Measurements from ENCODE around the gene FBP1.

Gene FBP1

DNA sequence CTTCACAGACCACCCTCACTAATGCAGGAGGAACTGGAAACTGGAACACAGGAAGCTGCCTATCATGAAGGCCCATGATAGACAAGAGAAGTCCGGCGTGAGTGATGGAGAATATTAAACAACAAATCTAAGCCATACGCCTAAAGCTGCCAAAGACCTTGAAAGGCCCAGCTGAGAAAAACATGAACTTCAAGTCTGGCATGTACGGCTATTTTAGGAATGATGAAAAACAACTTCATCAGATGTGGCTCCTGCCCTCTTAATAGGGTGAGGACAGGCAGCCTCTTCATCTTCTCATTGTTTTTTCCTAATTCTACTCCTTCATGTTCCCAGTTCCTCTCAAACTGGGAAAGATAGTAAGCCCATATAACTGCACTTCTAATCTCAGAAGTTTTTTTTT, 20.3 kb downstream of the FBP1 start:
- Histone ChIP-seq H2AFZ (ENCODE audit: low read length) (no peak overlapping the region), H3K27me3 (ENCODE audit: insufficient read depth, low read length) (no peaks in the 10 kb centered on the region; the same call in 1 of the 2 replicates), H4K20me1 (ENCODE audit: insufficient read depth, low read length) (no peaks in the 10 kb centered on the region), H3F3A (ENCODE audit: insufficient read depth, low read length) (no peaks in the 10 kb centered on the region), H3K4me3 (ENCODE audit: low read depth, low read length, poor library complexity, severe bottlenecking) (no peak overlapping the region), H3K4me2 (ENCODE audit: low read length) (no peak overlapping the region), H3K9ac (ENCODE audit: low read length) (no peak overlapping the region), H3K79me2 (ENCODE audit: insufficient read depth, low read length) (no peaks in the 10 kb centered on the region), H3K36me3 (ENCODE audit: insufficient read depth, low read length) (no peaks in the 10 kb centered on the region), H3K27ac (ENCODE audit: low read depth, low read length, poor library complexity, severe bottlenecking) (no peak overlapping the region), H3K9me3 (ENCODE audit: low read length) (no peaks in the 10 kb centered on the region), H3K9me2 (ENCODE audit: low read depth, low read length) (no peaks in the 10 kb centered on the region), H3K4me1 (ENCODE audit: insufficient read depth, low read length, severe bottlenecking) (no peaks in the 10 kb centered on the region)
- TF ChIP-seq, protein P1, sequence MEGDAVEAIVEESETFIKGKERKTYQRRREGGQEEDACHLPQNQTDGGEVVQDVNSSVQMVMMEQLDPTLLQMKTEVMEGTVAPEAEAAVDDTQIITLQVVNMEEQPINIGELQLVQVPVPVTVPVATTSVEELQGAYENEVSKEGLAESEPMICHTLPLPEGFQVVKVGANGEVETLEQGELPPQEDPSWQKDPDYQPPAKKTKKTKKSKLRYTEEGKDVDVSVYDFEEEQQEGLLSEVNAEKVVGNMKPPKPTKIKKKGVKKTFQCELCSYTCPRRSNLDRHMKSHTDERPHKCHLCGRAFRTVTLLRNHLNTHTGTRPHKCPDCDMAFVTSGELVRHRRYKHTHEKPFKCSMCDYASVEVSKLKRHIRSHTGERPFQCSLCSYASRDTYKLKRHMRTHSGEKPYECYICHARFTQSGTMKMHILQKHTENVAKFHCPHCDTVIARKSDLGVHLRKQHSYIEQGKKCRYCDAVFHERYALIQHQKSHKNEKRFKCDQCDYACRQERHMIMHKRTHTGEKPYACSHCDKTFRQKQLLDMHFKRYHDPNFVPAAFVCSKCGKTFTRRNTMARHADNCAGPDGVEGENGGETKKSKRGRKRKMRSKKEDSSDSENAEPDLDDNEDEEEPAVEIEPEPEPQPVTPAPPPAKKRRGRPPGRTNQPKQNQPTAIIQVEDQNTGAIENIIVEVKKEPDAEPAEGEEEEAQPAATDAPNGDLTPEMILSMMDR (IDR thresholded peaks at IDR 0.05; ENCODE audit: low read length): no peak
- TF ChIP-seq EZH2 (IDR thresholded peaks at IDR 0.05; ENCODE audit: borderline replicate concordance, low read length): no peak

DNA sequence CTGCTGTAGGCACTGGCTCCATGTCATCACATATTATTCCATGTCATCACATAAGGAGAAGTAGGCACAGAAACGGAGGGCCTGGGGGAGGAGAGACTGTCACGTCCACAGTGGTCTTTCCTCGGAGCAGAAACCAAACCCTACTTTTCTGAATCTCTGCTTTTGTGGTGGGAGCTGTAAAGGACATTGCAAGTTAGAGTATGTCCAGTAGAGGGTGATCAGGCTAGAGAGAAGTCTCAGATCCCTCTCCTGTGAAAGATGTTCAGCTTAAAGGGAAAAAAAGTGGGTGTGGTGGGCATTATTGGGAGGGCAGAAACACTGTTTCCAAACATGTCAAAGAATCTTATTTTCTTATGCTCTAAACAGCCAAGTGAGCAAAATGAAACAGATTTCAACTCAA, 26.3 kb downstream of the FBP1 start:
- no peaks in the 10 kb centered on the region for H3F3A ChIP-seq (ENCODE audit: insufficient read depth, low read length)
- no peak overlapping the region for H3K9ac ChIP-seq (ENCODE audit: low read length)
- H3K9me3 ChIP-seq (ENCODE audit: low read length): no peaks in the 10 kb centered on the region
- H3K79me2 ChIP-seq (ENCODE audit: insufficient read depth, low read length): no peaks in the 10 kb centered on the region
- TF ChIP-seq, protein P1 (IDR thresholded peaks at IDR 0.05; ENCODE audit: low read length): no peak; the same call in 1 of the 2 replicates
- no peak for TF ChIP-seq EZH2 (IDR thresholded peaks at IDR 0.05; ENCODE audit: borderline replicate concordance, low read length)
- H3K4me1 ChIP-seq (ENCODE audit: insufficient read depth, low read length, severe bottlenecking): peaks cover 7% of the 10 kb centered on the region
- no peak overlapping the region for H3K27ac ChIP-seq (ENCODE audit: low read depth, low read length, poor library complexity, severe bottlenecking)
- no peaks in the 10 kb centered on the region; the same call in 1 of the 2 replicates for H3K27me3 ChIP-seq (ENCODE audit: insufficient read depth, low read length)
- H3K36me3 ChIP-seq (ENCODE audit: insufficient read depth, low read length): no peaks in the 10 kb centered on the region
- H4K20me1 ChIP-seq (ENCODE audit: insufficient read depth, low read length): no peaks in the 10 kb centered on the region
- no peaks in the 10 kb centered on the region for H3K9me2 ChIP-seq (ENCODE audit: low read depth, low read length)
- H2AFZ ChIP-seq (ENCODE audit: low read length): no peak overlapping the region
- no peak overlapping the region for H3K4me3 ChIP-seq (ENCODE audit: low read depth, low read length, poor library complexity, severe bottlenecking)
- H3K4me2 ChIP-seq (ENCODE audit: low read length): no peak overlapping the region

DNA sequence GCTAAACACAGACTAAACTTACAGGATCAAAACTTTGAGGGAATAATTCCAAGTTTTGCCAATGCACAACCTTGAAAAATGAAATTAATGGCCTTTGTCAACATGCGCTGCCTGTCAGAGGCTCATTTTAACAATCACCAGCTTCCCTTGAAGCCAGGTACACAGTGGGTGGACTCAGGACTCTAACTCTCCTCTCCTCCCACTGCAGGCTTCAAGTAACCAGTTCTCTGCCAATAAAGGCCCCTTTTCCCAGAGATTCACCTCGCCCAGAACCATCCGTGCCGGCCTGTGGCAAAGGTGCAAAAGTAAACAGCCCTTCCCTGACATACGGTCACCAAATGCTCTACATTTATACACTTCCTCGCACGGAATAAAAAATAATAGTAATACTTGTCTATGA, 27.2 kb downstream of the FBP1 start:
- TF ChIP-seq EZH2 (IDR thresholded peaks at IDR 0.05; ENCODE audit: borderline replicate concordance, low read length): no peak
- TF ChIP-seq, protein P1 (IDR thresholded peaks at IDR 0.05; ENCODE audit: low read length): no peak
- H4K20me1 ChIP-seq (ENCODE audit: insufficient read depth, low read length): no peaks in the 10 kb centered on the region
- H3K4me2 ChIP-seq (ENCODE audit: low read length): no peak overlapping the region

More for the DNA sequence above, 27.2 kb downstream of the FBP1 start:
- H2AFZ ChIP-seq (ENCODE audit: low read length): no peak overlapping the region
- no peaks in the 10 kb centered on the region; the same call in 1 of the 2 replicates for H3K27me3 ChIP-seq (ENCODE audit: insufficient read depth, low read length)
- no peaks in the 10 kb centered on the region for H3K79me2 ChIP-seq (ENCODE audit: insufficient read depth, low read length)
- H3F3A ChIP-seq (ENCODE audit: insufficient read depth, low read length): no peaks in the 10 kb centered on the region
- H3K9me3 ChIP-seq (ENCODE audit: low read length): no peaks in the 10 kb centered on the region
- no peak overlapping the region for H3K9ac ChIP-seq (ENCODE audit: low read length)
- no peak overlapping the region for H3K27ac ChIP-seq (ENCODE audit: low read depth, low read length, poor library complexity, severe bottlenecking)
- H3K4me1 ChIP-seq (ENCODE audit: insufficient read depth, low read length, severe bottlenecking): peaks cover 16% of the 10 kb centered on the region
- no peak overlapping the region for H3K4me3 ChIP-seq (ENCODE audit: low read depth, low read length, poor library complexity, severe bottlenecking)
- H3K9me2 ChIP-seq (ENCODE audit: low read depth, low read length): no peaks in the 10 kb centered on the region
- H3K36me3 ChIP-seq (ENCODE audit: insufficient read depth, low read length): no peaks in the 10 kb centered on the region

Data from OCI-LY1 (cell line).